IPS DF 6.9 (cell line): ENCODE data around the gene CDH4.

Experiments used
- DNase-seq: peaks from one replicate; pipeline ENCODE4 v3.0.0-alpha.2; 2013; ENCODE audit warnings: low read depth, low spot score
- H3K27ac ChIP-seq: one replicate; pipeline ENCODE4 v1.5.1; 2013; ENCODE audit warnings: low read length, control low read depth
- H3K27me3 ChIP-seq: 2 replicates; pipeline ENCODE4 v1.6.1; 2013; ENCODE audit warnings: mild to moderate bottlenecking, low read length; ENCODE audit not compliant: control insufficient read depth, insufficient read depth
- H3K36me3 ChIP-seq: 2 replicates; pipeline ENCODE4 v1.6.1; 2013; ENCODE audit warnings: low read length; ENCODE audit not compliant: control insufficient read depth, insufficient read depth
- H3K4me1 ChIP-seq: 2 replicates; pipeline ENCODE4 v1.6.1; 2013; ENCODE audit warnings: low read length; ENCODE audit not compliant: control insufficient read depth, insufficient read depth
- H3K4me3 ChIP-seq: 2 replicates; pipeline ENCODE4 v1.5.1; 2013; ENCODE audit warnings: mild to moderate bottlenecking, low read length
- H3K9me3 ChIP-seq: 2 replicates; pipeline ENCODE4 v1.6.1; 2013; ENCODE audit warnings: low read length, inconsistent platforms; ENCODE audit not compliant: control insufficient read depth, insufficient read depth
- WGBS: extraction: QIAGEN DNeasy Blood & Tissue Kit; methylation state at CpG from one replicate; pipeline ENCODE4 v1.1.7; 2013; ENCODE audit warnings: mixed read lengths, missing lambda C conversion rate; ENCODE audit not compliant: insufficient read length, insufficient coverage; 5-methylcytosine and 5-hydroxymethylcytosine counted together

CDH4 gene

GRCh38 chr20:61408951-61409740, 157.1 kb downstream of the CDH4 start:
- H3K9me3 ChIP-seq: no peaks in the 10 kb centered on the region
- no peak overlapping the region for H3K4me3 ChIP-seq
- H3K27me3 ChIP-seq: no peaks in the 10 kb centered on the region
- DNase-seq: no peak
- H3K36me3 ChIP-seq: no peaks in the 10 kb centered on the region
- no peak overlapping the region for H3K27ac ChIP-seq
- no peaks in the 10 kb centered on the region for H3K4me1 ChIP-seq
- WGBS: no CpG with 5 or more reads among the region's 20 CpGs

GRCh38 chr20:61411743-61412142, 159.7 kb downstream of the CDH4 start:
- H3K27ac ChIP-seq: no peak overlapping the region
- DNase-seq: no peak
- H3K9me3 ChIP-seq: no peaks in the 10 kb centered on the region
- no CpG with 5 or more reads among the region's 4 CpGs for WGBS
- H3K4me3 ChIP-seq: no peak overlapping the region; the same call in 1 of the 2 replicates
- no peaks in the 10 kb centered on the region for H3K27me3 ChIP-seq
- H3K4me1 ChIP-seq: no peaks in the 10 kb centered on the region
- H3K36me3 ChIP-seq: no peaks in the 10 kb centered on the region

- DNase-seq: no peak
- no CpG with 5 or more reads among the region's 4 CpGs for WGBS
- Histone ChIP-seq H3K27me3 (no peaks in the 10 kb centered on the region), H3K27ac (no peak overlapping the region), H3K36me3 (no peaks in the 10 kb centered on the region), H3K4me3 (no peak overlapping the region), H3K9me3 (no peaks in the 10 kb centered on the region), H3K4me1 (no peaks in the 10 kb centered on the region)
These were observed 161.7 kb downstream of the CDH4 start for GRCh38 chr20:61413752-61414151.

- Histone ChIP-seq H3K4me1 (no peaks in the 10 kb centered on the region), H3K4me3 (no peak overlapping the region), H3K9me3 (no peaks in the 10 kb centered on the region), H3K36me3 (no peaks in the 10 kb centered on the region), H3K27ac (no peak overlapping the region), H3K27me3 (no peaks in the 10 kb centered on the region)
- DNase-seq: no peak
- no CpG with 5 or more reads among the region's 11 CpGs for WGBS
These were observed 162.5 kb downstream of the CDH4 start for GRCh38 chr20:61414455-61414991.

- WGBS: no CpG with 5 or more reads among the region's 7 CpGs
- Histone ChIP-seq H3K4me1 (no peaks in the 10 kb centered on the region; the same call in 1 of the 2 replicates), H3K4me3 (no peak overlapping the region), H3K27ac (no peak overlapping the region), H3K9me3 (no peaks in the 10 kb centered on the region), H3K36me3 (no peaks in the 10 kb centered on the region), H3K27me3 (no peaks in the 10 kb centered on the region)
- no peak for DNase-seq
These were observed 164.5 kb downstream of the CDH4 start for GRCh38 chr20:61416546-61416945.

GRCh38 chr20:61417221-61417941, 165.3 kb downstream of the CDH4 start:
- WGBS: no CpG with 5 or more reads among the region's 16 CpGs
- H3K9me3 ChIP-seq: no peaks in the 10 kb centered on the region
- DNase-seq: no peak
- no peaks in the 10 kb centered on the region for H3K36me3 ChIP-seq
- H3K4me1 ChIP-seq: no peaks in the 10 kb centered on the region; the same call in 1 of the 2 replicates
- H3K4me3 ChIP-seq: no peak overlapping the region
- no peaks in the 10 kb centered on the region for H3K27me3 ChIP-seq
- no peak overlapping the region for H3K27ac ChIP-seq

- no peaks in the 10 kb centered on the region for H3K27me3 ChIP-seq
- no CpG with 5 or more reads among the region's 14 CpGs for WGBS
- DNase-seq: no peak
- H3K4me3 ChIP-seq: no peak overlapping the region
- no peak overlapping the region for H3K27ac ChIP-seq
- H3K4me1 ChIP-seq: no peaks in the 10 kb centered on the region; the same call in none of the 2 replicates
- H3K36me3 ChIP-seq: no peaks in the 10 kb centered on the region
- no peaks in the 10 kb centered on the region for H3K9me3 ChIP-seq
These were observed 166.9 kb downstream of the CDH4 start for GRCh38 chr20:61419010-61419409.

GRCh38 chr20:61419501-61419900, 167.4 kb downstream of the CDH4 start:
- H3K36me3 ChIP-seq: no peaks in the 10 kb centered on the region
- no peaks in the 10 kb centered on the region for H3K27me3 ChIP-seq
- no peaks in the 10 kb centered on the region; the same call in none of the 2 replicates for H3K4me1 ChIP-seq
- no CpG with 5 or more reads among the region's 6 CpGs for WGBS
- H3K9me3 ChIP-seq: no peaks in the 10 kb centered on the region
- no peak for DNase-seq
- H3K4me3 ChIP-seq: no peak overlapping the region
- no peak overlapping the region for H3K27ac ChIP-seq

- no CpG with 5 or more reads among the region's 6 CpGs for WGBS
- Histone ChIP-seq H3K4me3 (no peak overlapping the region), H3K27ac (no peak overlapping the region)
These were observed 168.0 kb downstream of the CDH4 start for GRCh38 chr20:61420056-61420455.

GRCh38 chr20:61420781-61421180, 168.7 kb downstream of the CDH4 start:
- Histone ChIP-seq H3K27ac (no peak overlapping the region), H3K9me3 (no peaks in the 10 kb centered on the region), H3K4me1 (no peaks in the 10 kb centered on the region; the same call in none of the 2 replicates), H3K4me3 (no peak overlapping the region), H3K36me3 (no peaks in the 10 kb centered on the region), H3K27me3 (no peaks in the 10 kb centered on the region)
- no CpG with 5 or more reads among the region's 7 CpGs for WGBS
- DNase-seq: no peak

More at GRCh38 chr20:61420056-61420455, 168.0 kb downstream of the CDH4 start:
- Histone ChIP-seq H3K4me1 (no peaks in the 10 kb centered on the region; the same call in none of the 2 replicates), H3K27me3 (no peaks in the 10 kb centered on the region), H3K9me3 (no peaks in the 10 kb centered on the region), H3K36me3 (no peaks in the 10 kb centered on the region)
- no peak for DNase-seq
